NOMO-1 treated with DMSO at 0.1 percent for 48 hours (cell line): ENCODE measurements around the gene CDKN2C.
"Not testable (repeated sequence)": the region's sequence is repeated elsewhere in the genome, so short reads cannot be mapped to it uniquely, and the experiment has no call there.

Experiments
- DNase-seq: peaks from one replicate; lab custom pipeline; 2025; ENCODE audit not compliant: unreplicated experiment; lab: John Stamatoyannopoulos, UW

Gene CDKN2C

DNA sequence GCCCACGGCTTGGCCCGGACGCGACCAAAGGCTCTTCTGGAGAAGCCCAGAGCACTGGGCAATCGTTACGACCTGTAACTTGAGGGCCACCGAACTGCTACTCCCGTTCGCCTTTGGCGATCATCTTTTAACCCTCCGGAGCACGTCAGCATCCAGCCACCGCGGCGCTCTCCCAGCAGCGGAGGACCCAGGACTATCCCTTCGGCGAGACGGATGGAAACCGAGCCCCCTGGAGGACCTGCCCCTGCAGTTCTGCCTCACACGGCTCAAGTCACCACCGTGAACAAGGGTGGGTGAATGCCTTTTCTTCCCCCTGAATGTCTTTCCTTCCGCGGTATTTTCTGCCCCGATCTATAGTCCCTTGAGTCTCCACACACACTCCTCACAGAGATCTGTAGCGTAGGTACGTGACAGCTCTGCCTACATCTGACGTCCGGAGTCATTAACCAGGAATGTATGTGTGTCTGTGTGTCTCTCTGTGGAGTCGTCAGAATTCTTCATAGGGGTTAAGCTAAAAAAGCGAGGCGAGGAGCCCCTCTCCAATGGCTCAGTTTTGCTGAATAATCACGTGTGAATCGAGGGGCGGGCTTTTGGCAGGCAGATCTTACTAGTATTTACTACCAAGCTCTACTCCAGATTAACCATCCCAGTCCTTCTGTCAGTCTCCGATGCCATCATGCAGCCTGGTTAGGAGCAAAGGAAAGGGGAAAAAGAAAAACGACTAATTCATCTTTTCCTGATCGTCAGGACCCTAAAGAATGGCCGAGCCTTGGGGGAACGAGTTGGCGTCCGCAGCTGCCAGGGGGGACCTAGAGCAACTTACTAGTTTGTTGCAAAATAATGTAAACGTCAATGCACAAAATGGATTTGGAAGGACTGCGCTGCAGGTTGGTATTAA lies at the start of gene CDKN2C:
Gene CDKN2C, plus strand, starts transcription at position 635 of the 898 bp plus-strand sequence. Its CDS starts 124 bp downstream, at position 759.
- DNase-seq, result peak; percentile 88

DNA sequence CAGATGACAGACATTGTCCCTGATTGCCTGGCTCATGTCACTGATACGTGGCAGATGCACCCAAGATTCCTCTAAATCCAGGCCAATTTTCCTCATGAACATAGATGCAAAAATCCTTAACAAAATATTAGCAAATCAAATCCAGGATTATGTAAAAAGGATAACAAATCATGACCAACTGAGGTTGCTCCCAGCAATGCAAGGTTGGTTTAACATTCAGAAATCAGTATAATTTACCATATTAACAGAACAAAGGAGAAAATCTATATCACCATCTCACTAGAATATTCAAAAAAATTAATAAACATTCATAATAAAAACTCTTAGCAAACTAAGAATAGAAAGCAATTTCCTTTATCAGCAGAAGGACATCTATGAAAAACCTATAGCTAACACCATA lies 49.6 kb upstream of the CDKN2C start:
- DNase-seq, result no peak

DNA sequence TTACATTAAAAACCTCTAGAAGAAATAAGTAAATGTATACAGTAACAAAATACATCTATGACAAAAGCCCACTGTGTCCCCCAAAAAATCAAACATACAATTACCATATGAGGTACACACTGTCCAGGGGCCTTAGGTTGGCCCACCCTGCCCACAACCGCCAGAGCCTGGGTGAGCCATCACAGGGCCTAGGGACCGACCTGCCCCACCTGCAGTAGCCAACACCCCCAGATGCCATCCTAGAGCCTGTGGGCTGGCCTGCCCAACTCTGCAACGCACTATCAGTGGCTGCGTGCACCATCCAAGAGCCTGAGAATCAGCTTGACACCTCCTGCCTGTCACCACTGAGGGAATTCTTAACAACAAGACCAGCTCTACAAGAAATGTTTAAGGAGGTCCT lies 49.0 kb upstream of the CDKN2C start:
- no peak for DNase-seq

DNA sequence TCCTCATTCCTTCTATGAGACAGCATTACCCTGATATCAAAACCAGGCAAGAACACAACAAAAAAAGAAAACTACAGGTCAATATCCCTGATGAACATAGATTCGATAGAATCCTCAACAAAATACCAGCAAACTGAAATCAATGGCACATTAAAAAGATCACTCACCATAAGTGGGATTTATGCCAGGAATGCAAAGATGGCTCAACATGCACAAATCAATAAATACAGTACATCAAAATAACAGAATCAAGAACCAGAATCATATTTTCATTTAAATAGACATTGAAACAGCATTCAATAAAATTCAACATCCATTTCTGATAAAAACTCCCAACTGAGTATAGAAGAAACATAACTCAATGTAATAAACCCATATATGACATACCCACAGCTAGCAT lies 46.5 kb upstream of the CDKN2C start:
- no peak for DNase-seq

DNA sequence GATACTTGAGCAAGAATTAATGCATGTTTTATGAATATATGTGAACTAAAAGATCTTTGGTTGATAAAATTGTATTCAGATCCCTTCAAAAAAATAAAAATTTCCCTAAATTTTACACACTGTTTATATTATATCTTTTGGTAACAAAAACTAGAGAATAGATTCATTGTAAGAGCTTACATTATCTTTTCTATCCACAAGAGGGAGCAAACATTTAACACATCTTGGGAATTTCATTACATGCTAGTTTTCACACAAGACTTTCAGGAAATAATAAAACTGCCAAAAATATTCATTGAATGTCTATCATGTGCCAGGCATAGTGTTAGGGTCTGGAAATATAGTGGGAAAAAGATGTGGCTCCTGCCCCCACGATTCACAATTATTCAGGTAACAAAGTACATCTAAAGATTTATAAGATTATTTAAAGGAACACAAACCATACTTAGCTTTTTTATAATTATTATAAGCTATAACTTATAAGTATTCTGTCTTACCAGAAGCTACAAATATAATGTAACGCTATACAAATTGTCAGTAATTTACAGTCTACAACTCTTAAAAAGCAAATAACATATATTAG lies 40.6 kb upstream of the CDKN2C start:
- no peak for DNase-seq

DNA sequence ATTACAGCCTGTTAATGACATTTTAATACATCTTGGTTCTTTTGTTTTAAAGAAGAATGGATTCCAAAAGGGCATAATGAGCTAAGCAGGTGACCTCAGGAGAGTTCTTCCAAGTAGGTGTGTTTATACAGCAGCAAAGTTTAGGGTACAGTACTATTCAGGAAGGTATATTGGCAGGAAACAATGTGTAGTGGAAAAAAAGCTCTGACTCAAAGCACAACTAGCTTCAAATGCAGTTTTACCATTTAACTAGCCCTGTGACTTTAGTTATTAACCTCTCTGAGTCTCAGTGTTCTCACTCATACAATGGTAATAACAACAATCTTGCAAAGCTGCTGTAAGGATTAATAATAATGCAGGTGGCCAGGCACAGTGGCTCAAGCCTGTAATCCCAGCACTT lies 39.9 kb upstream of the CDKN2C start:
- DNase-seq, result no peak

DNA sequence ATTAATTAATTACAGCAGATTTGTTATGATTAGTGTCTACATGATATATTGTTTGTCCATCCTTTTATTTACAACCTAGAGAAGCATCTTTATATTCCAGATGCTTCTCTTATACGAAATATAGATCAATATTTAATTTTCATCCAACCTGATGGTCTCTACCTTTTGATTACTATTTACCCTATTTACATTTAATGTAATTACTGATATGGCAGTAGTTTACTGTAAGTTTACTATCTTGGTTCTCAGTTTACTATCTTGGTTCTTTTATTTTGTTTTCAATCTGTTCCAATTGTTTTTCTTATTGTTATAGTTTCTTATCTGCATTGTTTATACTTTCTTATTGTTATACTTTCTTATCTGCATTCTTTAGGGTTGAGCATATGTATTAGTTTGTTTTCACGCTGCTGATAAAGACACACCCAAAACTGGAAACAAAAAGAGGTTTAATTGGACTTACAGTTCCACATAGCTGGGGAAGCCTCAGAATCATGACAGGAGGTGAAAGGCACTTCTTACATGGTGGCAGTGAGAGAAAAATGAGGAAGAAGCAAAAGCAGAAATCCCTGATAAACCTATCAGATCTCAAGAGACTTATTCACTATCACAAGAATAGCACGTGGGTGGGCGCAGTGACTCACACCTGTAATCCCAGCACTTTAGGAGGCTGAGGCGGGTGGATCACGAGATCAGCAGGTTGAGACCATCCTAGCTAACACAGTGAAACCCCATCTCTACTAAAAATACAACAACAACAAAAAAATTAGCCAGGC lies 38.9 kb upstream of the CDKN2C start:
- no peak for DNase-seq

DNA sequence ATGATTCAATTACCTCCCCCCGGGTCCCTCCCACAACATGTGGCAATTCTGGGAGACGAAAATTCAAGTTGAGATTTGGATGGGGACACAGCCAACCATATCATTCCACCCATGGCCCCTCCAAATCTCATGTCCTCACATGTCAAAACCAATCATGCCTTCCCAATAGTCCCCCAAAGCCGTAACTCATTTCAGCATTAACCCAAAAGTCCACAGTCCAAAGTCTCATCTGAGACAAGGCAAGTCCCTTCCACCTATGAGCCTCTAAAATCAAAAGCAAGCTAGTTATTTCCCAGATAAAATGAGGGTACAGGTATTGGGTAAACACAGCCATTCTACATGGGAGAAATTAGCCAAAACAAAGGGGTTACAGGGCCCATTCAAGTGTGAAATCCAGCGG lies 38.0 kb upstream of the CDKN2C start:
- DNase-seq, result not testable (repeated sequence)

DNA sequence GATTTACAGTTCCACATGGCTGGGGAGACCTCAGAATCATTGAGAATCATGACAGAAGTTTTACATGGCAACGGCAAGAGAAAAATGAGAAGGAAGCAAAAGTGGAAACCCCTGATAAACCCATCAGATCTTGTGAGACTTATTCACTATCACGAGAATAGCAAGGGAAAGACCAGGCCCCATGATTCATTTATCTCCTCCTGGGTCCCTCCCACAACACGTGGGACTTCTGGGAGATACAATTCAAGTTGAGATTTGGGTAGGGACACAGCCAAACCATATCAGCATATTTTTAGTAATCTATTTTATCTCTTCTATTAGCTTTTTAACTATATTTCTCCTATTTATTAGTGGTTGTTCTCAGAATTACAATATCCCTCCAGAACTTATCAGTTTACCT lies 36.3 kb upstream of the CDKN2C start:
- not testable (repeated sequence) for DNase-seq

DNA sequence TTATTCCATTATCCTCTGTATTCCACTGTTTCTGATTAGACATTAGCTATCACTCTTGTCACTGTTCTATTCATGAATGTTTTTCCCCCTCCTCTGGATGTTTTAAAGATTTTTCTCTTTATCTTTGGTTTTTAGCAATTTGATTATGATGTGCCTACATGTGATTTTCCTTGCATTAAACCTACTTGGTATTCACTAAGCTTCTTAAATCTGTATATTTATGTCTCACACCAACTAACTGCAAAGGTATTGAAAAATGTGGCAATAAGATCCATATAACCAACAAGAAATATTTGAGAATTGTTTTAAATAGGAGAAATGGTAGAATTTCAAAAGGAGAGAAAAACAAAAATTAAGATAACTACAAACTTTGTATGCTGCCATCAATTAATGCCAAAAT lies 35.2 kb upstream of the CDKN2C start:
- no peak for DNase-seq

DNA sequence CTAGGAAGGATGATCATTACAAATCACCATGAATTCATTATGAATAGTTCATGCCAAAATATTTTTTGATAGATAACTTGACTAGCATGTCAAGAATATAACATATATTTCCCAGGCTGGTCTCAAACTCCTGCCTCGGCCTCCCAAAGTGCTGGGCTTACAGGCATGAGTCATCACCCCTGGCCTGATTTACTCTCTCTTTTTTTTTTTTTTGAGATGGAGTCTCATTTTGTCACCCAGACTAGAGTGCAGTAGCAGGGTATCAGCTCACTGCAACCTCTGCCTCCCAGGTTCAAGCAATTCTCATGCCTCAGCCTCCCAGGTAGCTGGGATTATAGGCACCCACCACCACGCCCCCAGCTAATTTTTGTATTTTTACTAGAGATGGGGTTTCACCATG lies 34.8 kb upstream of the CDKN2C start:
- not testable (repeated sequence) for DNase-seq

DNA sequence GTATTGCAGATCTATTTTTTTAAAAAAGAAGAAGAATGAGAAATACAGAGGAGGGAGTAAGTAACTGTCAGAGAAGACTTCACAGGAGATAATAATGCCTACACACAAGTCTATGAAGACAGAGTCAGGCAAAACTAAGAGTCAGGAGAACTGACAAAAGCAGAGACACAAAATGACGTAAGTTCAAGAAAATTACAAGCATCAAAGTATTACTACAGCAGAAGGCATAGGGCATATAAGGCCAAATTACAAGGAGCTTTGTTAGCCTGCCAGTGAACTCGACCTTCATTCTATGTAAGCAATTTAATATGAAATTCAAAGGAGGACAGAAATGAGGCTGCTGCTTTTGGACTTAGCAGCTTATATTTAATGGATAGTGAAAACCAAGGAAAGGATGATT lies 33.7 kb upstream of the CDKN2C start:
- DNase-seq, result no peak

DNA sequence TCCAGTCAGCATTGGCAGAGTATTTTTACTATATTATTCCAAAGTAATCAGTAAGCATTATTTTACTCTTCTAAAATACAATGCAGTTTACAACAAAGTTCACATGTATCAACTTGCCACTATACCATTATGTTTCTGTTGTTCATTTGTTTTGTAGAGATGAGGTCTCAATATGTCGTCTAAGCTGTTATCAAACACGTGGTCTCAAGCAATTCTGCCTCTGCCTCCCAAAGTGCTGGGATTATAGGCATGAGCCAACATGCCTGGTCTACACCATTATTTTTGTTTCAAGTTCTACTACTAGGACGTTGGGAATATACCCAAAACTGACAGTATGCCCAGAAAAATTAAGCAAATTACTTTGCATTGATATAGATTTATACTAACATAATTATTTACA lies 29.8 kb upstream of the CDKN2C start:
- no peak for DNase-seq

DNA sequence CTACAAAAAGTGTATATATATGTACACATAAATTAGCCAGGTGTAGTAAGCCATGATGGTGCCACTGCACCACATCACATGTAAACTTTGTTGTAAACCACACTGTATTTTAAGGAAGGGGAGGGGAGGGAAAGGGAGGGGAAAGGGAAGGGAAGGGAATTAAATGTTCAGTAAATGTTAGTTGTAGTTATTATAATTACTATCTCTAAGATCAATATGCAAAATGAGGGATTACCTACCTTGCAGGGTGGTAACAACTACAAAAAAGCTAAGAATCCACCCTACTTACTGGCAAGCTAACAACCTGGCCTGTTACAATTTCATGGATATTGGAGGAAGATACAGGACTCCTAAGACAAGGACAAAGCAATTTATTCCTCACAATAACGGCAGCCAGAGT lies 27.7 kb upstream of the CDKN2C start:
- DNase-seq, result no peak

DNA sequence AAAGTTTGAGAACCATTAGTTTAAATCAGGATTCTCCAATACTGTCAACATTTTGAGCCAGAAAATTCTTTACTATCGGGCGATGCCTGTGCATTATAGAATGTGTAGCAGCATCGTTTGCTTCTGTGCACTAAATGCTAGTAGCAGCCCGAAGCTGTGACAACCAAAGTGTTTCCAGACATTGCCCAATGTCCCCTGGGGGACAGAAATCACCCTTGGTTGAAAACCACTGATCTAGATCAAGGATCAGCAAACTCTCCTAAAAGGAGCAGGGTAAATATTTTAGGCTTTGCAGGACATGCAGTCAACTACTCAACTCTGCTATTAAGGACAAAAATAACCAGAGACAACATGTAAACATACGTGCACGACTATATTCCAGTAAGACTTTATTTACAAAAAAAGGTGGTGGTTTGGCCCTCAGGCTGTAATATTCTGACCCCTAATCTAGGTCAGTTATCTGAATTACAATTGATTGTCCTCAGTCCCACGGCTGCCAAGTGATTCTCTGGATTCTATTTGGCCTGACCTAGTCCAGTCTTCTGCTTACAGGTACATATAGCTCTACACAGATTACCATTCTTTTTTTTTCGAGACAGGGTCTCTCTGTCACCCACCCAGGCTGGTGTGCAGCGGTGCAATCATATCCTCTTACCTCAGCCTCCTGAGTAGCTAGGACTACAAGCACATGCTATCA lies 20.6 kb upstream of the CDKN2C start:
- no peak for DNase-seq

DNA sequence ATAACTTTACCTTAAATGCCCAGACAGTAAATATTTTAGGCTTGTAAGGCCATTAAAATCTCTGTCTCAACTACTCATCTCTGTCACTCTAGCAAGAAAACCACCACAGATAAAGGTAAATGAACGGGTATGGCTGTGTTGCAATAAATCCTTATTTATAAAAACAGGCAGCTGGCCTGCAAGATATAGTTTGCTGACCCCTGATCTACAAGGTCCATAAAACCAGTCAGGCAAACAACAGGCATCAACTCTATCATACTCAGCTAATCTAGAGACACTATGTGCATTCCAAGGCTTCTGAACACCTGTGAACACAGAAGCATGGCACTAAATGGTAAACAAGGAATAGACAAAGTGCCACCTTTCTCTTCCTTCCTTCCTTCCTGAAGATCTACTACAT lies 19.6 kb upstream of the CDKN2C start:
- no peak for DNase-seq

DNA sequence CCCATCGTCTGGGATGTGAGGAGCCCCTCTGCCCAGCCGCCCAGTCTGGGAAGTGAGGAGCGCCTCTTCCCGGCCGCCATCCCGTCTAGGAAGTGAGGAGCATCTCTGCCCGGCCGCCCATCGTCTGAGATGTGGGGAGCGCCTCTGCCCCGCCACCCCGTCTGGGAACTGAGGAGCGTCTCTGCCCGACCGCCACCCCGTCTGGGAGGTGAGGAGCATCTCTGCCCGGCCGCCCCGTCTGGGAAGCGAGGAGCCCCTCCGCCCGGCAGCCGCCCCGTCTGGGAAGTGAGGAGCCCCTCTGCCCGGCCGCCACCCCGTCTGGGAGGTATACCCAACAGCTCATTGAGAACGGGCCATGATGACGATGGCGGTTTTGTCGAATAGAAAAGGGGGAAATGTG lies 17.5 kb upstream of the CDKN2C start:
- DNase-seq, result not testable (repeated sequence)

DNA sequence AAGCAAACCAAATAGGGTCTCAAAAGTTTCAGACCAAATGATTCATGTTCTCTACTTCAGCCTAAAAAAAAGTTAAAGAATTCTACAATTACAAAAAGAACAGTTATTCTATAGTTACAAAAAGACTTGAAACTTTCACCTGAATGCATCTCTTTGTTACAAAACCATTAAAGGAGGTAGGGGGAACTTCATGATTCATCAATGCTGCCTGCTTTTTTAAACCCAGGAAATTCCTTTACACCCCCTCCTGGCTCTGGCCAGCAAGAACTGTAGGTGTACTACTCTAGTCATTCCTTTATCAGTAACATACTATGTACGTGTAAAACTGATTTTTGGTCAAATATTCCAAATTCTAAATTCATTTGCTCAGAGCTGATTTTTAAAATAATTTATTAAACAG lies 14.9 kb upstream of the CDKN2C start:
- DNase-seq, result no peak

DNA sequence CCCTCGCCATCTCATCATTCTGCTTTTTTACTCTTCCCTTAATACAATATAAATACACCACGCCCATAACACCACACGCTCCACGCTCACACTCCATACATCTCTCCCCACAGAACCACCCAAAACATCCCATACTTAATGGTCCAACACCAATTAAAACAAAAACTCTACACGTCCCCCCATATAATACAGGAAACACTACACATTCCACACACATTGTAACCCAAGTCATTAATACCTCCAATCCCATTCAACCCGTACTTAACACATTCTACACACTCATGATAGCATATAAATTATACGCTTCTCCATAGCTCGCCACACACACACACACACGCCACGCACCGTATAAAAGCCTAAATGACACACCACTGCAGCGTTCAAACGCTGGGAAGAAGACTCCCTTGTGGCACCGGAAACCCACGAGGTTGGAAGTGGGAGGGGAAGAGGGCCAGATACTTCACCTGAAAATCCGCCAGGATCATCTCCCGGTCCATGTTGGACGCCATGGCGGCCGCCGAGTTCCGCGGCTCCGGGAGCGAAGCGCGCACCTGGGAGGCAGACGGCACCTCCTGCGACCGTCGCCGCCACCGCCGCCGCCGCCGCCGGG lies 10.6 kb upstream of the CDKN2C start:
- DNase-seq, result no peak

DNA sequence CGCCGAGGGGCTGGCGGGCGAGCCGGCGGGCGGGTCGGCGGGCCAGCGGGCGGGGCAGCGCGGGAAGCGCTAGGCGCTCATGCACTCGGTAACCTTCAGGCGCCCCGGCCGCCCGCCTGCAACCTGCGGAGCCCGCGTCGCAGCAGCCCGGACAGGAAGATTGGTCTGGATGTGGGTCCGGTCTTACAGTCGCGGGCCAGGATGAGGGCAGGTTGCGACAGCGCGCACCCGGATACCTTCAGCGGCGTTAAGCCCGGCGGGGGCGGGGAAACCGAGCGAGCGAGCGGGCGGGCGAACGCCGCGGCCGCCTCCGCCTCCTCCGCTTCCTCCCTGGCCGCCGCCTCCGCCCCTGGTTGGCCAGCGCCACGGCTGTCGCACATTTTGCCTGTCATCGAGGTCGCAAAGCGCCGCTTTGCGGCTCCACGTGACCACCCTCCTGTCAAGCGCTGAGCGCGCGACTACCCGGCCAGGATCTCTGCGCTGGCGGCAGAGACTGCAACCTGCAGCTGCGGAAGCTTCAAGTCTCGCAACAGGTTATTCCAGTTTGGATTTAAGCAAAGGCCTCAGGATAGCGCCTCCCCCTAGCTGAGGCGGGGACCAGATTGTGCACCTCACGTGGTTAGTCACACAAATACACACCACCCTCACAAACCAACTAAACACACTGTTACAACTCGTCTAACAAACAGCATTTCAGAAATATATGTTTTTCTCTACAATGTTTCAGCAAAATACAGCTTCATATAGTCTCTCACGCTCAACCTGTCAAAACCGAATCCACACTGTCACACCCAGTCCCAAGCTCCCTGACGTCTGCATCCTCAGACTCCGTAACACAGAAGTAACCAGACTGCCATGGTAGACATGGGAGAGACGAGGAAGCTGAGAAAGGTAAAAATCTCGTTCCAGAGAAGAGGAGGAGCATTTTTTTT lies 9.9 kb upstream of the CDKN2C start, which contains the start of gene FAF1:
Gene FAF1, minus strand, starts transcription at position 355 of the 932 bp plus-strand sequence. CDS start 456 bp downstream, outside the sequence.
- peak; percentile 98 for DNase-seq
